Measurements from ENCODE around the gene AKT2. TPM values are rescaled to one million over a fixed set of nuclear protein-coding genes. Genes with fewer than 3 reads are reported as not detected.

The AKT2 gene
- total RNA-seq, 1 experiment from 2014 or later = 80.6 TPM

DNA sequence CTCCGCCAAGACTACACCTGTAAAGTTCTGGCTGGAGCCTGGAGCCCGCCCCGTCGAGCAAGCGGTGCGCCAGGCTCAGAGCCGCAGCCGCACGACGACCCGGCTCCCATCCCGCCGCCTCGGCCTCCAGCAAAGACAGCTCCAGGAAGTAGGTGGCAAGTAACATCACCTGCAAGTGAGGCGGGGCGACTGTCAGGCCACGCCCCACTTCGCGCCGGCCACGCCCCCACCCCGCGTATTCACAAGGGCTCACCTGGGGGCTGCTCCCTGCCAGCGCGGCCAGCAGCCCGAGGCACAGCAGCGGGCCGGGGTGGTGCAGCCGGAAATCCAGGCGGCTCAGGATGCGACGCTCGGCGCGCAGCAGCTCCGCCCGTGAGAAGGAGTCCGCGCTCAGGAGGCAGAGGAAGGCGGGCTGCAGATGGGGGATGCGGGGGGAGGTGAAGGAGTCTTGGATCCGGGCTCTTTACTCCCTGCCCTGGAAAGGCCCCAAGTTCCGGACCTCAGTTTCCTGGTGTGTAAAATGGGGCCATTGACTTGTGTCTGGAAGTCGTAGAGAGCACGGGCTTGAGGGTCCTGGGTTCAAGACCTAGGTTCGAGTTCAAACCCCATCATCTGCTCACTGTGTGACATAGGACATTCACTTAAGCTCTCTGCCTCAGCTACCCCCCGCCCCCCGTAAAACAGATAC lies 61.9 kb downstream of the AKT2 start:
- no TSS peak for BruUV-seq (replicated peaks)
- POLR2A ChIA-PET (ENCODE audit: unreplicated experiment) = no interaction called here
- Histone ChIP-seq H3K79me2 (ENCODE audit: low read length) (no peaks in the 10 kb centered on the region), H3K36me3 (ENCODE audit: low read depth, low read length) (no peaks in the 10 kb centered on the region), H3K27ac (ENCODE audit: low read length) (no peak overlapping the region), H2AFZ (ENCODE audit: low read length) (peak overlapping the region; percentile 55; the same call in 1 of the 2 replicates), H3K9me2 (replicated peaks; ENCODE audit: low read length) (no peaks in the 10 kb centered on the region), H3K27me3 (ENCODE audit: low read length) (no peaks in the 10 kb centered on the region), H3K4me3 (ENCODE audit: low read length) (no peak overlapping the region), H3K9me3 (ENCODE audit: low read length) (no peaks in the 10 kb centered on the region), H3K4me1 (ENCODE audit: insufficient read depth, low read length) (peaks cover 19% of the 10 kb centered on the region), H3K9ac (ENCODE audit: low read length) (no peak overlapping the region), H3F3A (ENCODE audit: low read length, unreplicated experiment) (no peaks in the 10 kb centered on the region), H4K20me1 (ENCODE audit: low read length) (no peaks in the 10 kb centered on the region), H3K4me2 (ENCODE audit: low read length) (peak overlapping the region; percentile 38; the same call in 1 of the 2 replicates)
- intact Hi-C loops (cut with micrococcal nuclease) = no loop called here
- CTCF ChIA-PET = no interaction called here
- TF ChIP-seq EZH2 (IDR thresholded peaks at IDR 0.05; ENCODE audit: low read length, unreplicated experiment) (no peak), EZH2phosphoT487 (IDR thresholded peaks at IDR 0.05; ENCODE audit: borderline replicate concordance, low read length) (no peak)
- TF ChIP-seq, protein P1, sequence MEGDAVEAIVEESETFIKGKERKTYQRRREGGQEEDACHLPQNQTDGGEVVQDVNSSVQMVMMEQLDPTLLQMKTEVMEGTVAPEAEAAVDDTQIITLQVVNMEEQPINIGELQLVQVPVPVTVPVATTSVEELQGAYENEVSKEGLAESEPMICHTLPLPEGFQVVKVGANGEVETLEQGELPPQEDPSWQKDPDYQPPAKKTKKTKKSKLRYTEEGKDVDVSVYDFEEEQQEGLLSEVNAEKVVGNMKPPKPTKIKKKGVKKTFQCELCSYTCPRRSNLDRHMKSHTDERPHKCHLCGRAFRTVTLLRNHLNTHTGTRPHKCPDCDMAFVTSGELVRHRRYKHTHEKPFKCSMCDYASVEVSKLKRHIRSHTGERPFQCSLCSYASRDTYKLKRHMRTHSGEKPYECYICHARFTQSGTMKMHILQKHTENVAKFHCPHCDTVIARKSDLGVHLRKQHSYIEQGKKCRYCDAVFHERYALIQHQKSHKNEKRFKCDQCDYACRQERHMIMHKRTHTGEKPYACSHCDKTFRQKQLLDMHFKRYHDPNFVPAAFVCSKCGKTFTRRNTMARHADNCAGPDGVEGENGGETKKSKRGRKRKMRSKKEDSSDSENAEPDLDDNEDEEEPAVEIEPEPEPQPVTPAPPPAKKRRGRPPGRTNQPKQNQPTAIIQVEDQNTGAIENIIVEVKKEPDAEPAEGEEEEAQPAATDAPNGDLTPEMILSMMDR (conservative IDR thresholded peaks at IDR 0.05; ENCODE audit: low read depth, low read length) = no peak
- ATAC-seq (peak; percentile 12), DNase-seq (peak; percentile 51)

DNA sequence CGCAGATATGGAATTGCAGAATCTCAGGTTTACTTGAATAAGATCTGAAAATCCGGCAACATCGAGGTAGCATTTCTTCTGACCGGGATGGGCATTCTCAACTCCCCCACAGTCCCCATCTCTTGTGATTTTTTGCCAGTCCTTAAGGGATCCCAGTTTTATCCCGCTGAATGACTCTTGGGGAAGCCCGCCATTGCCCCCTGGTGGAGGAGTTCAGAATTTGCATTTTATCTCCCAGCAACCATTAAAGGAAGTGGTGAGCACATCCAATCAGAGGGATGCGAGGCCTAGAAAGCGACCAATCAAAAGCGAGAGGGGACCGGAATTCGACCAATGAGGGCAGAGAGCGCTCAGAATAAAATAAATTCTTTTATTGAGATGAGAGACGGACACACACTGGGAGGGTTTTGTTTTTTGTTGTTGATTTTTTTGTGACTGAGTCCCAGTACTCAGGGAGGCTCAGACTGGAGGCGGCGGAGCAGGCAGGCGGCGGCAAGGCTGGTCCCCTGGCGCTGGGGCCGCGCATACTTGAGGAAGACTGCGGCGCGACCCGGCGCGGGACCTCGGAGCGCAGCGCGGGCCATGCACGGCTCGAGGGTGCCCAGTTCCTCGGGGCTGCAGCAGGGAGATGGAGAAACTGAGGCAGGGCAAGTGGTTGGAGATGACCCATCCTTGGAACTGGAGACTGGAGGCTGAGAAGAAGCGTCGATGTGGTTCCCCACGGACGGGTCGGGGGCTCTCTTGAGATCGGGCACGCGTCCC lies 63.1 kb downstream of the AKT2 start:
- Histone ChIP-seq H3K9me2 (replicated peaks; ENCODE audit: low read length) (no peaks in the 10 kb centered on the region), H3K36me3 (ENCODE audit: low read depth, low read length) (no peaks in the 10 kb centered on the region), H3K4me3 (ENCODE audit: low read length) (no peak overlapping the region), H3K27me3 (ENCODE audit: low read length) (no peaks in the 10 kb centered on the region), H3F3A (ENCODE audit: low read length, unreplicated experiment) (no peaks in the 10 kb centered on the region), H4K20me1 (ENCODE audit: low read length) (no peaks in the 10 kb centered on the region), H3K4me1 (ENCODE audit: insufficient read depth, low read length) (peaks cover 26% of the 10 kb centered on the region), H3K27ac (ENCODE audit: low read length) (no peak overlapping the region), H3K9me3 (ENCODE audit: low read length) (no peaks in the 10 kb centered on the region), H3K79me2 (ENCODE audit: low read length) (no peaks in the 10 kb centered on the region), H3K9ac (ENCODE audit: low read length) (no peak overlapping the region), H3K4me2 (ENCODE audit: low read length) (no peak overlapping the region), H2AFZ (ENCODE audit: low read length) (no peak overlapping the region)
- ChIA-PET CTCF (no interaction called here), POLR2A (ENCODE audit: unreplicated experiment) (no interaction called here)
- intact Hi-C loops (cut with micrococcal nuclease) = no loop called here
- ATAC-seq = peak; percentile 55
- TF ChIP-seq EZH2 (IDR thresholded peaks at IDR 0.05; ENCODE audit: low read length, unreplicated experiment) = no peak
- TF ChIP-seq, protein P1 (conservative IDR thresholded peaks at IDR 0.05; ENCODE audit: low read depth, low read length) = peak; percentile 79
- TF ChIP-seq EZH2phosphoT487 (IDR thresholded peaks at IDR 0.05; ENCODE audit: borderline replicate concordance, low read length) = no peak
- BruUV-seq (replicated peaks) = no TSS peak
- DNase-seq = peak; percentile 87

- Histone ChIP-seq H3K9me3 (ENCODE audit: low read length) (no peaks in the 10 kb centered on the region), H3K9me2 (replicated peaks; ENCODE audit: low read length) (no peaks in the 10 kb centered on the region), H3K27ac (ENCODE audit: low read length) (peak overlapping the region; percentile 81; the same call in 1 of the 2 replicates), H3K4me2 (ENCODE audit: low read length) (no peak overlapping the region), H3F3A (ENCODE audit: low read length, unreplicated experiment) (no peaks in the 10 kb centered on the region), H3K27me3 (ENCODE audit: low read length) (no peaks in the 10 kb centered on the region), H3K9ac (ENCODE audit: low read length) (no peak overlapping the region), H3K4me1 (ENCODE audit: insufficient read depth, low read length) (peaks cover 24% of the 10 kb centered on the region), H3K36me3 (ENCODE audit: low read depth, low read length) (no peaks in the 10 kb centered on the region), H2AFZ (ENCODE audit: low read length) (no peak overlapping the region), H4K20me1 (ENCODE audit: low read length) (no peaks in the 10 kb centered on the region), H3K79me2 (ENCODE audit: low read length) (no peaks in the 10 kb centered on the region), H3K4me3 (ENCODE audit: low read length) (no peak overlapping the region)
- POLR2A ChIA-PET (ENCODE audit: unreplicated experiment) = no interaction called here
- CTCF ChIA-PET = interaction anchor here (0.6 kb wide), 1 partner anchor 81 kb away, joined by 4 read pairs; no protein-coding TSS in a partner anchor
- ATAC-seq (no peak), DNase-seq (no peak)
- BruUV-seq (replicated peaks) = no TSS peak
- TF ChIP-seq, protein P1 (conservative IDR thresholded peaks at IDR 0.05; ENCODE audit: low read depth, low read length) = no peak
- TF ChIP-seq EZH2 (IDR thresholded peaks at IDR 0.05; ENCODE audit: low read length, unreplicated experiment) (no peak), EZH2phosphoT487 (IDR thresholded peaks at IDR 0.05; ENCODE audit: borderline replicate concordance, low read length) (no peak)
- intact Hi-C loops (cut with micrococcal nuclease) = no loop called here
These were observed 64.5 kb downstream of the AKT2 start for GRCh38 chr19:40220674-40221073.
